ENCODE data around the gene SARNP.

The SARNP gene

DNA sequence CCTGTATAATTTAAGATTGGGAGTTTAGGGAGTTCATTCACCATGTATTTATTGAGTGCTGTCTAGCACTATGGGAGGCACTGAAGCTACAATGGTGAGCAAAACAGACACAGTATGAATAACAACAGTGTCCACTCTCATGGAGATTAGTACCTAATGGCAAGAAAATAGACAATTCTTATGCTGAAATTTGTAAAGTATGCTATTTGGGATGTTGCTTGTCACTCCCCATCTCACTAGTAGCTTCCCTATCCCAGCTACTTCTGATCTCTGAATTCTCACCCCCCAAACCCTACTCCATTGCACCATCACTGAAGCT, 70.7 kb downstream of the SARNP start:
- Histone ChIP-seq H3K4me3 (ENCODE audit: low read depth, low read length, poor library complexity, severe bottlenecking) (no peak overlapping the region), H3K27ac (ENCODE audit: low read depth, low read length, poor library complexity, severe bottlenecking) (no peak overlapping the region), H3K4me1 (ENCODE audit: insufficient read depth, low read length, severe bottlenecking) (peaks cover 34% of the 10 kb centered on the region), H3K4me2 (ENCODE audit: low read length) (no peak overlapping the region), H3K79me2 (ENCODE audit: insufficient read depth, low read length) (no peaks in the 10 kb centered on the region), H3K27me3 (ENCODE audit: insufficient read depth, low read length) (peaks cover 7% of the 10 kb centered on the region), H3F3A (ENCODE audit: insufficient read depth, low read length) (no peaks in the 10 kb centered on the region), H2AFZ (ENCODE audit: low read length) (no peak overlapping the region), H3K9me3 (ENCODE audit: low read length) (no peaks in the 10 kb centered on the region), H4K20me1 (ENCODE audit: insufficient read depth, low read length) (no peaks in the 10 kb centered on the region), H3K9ac (ENCODE audit: low read length) (no peak overlapping the region), H3K9me2 (ENCODE audit: low read depth, low read length) (no peaks in the 10 kb centered on the region), H3K36me3 (ENCODE audit: insufficient read depth, low read length) (peaks cover 6% of the 10 kb centered on the region; the same call in 1 of the 2 replicates)
- no peak for TF ChIP-seq EZH2 (IDR thresholded peaks at IDR 0.05; ENCODE audit: borderline replicate concordance, low read length)
- TF ChIP-seq, protein P1, sequence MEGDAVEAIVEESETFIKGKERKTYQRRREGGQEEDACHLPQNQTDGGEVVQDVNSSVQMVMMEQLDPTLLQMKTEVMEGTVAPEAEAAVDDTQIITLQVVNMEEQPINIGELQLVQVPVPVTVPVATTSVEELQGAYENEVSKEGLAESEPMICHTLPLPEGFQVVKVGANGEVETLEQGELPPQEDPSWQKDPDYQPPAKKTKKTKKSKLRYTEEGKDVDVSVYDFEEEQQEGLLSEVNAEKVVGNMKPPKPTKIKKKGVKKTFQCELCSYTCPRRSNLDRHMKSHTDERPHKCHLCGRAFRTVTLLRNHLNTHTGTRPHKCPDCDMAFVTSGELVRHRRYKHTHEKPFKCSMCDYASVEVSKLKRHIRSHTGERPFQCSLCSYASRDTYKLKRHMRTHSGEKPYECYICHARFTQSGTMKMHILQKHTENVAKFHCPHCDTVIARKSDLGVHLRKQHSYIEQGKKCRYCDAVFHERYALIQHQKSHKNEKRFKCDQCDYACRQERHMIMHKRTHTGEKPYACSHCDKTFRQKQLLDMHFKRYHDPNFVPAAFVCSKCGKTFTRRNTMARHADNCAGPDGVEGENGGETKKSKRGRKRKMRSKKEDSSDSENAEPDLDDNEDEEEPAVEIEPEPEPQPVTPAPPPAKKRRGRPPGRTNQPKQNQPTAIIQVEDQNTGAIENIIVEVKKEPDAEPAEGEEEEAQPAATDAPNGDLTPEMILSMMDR (IDR thresholded peaks at IDR 0.05; ENCODE audit: low read length): no peak

DNA sequence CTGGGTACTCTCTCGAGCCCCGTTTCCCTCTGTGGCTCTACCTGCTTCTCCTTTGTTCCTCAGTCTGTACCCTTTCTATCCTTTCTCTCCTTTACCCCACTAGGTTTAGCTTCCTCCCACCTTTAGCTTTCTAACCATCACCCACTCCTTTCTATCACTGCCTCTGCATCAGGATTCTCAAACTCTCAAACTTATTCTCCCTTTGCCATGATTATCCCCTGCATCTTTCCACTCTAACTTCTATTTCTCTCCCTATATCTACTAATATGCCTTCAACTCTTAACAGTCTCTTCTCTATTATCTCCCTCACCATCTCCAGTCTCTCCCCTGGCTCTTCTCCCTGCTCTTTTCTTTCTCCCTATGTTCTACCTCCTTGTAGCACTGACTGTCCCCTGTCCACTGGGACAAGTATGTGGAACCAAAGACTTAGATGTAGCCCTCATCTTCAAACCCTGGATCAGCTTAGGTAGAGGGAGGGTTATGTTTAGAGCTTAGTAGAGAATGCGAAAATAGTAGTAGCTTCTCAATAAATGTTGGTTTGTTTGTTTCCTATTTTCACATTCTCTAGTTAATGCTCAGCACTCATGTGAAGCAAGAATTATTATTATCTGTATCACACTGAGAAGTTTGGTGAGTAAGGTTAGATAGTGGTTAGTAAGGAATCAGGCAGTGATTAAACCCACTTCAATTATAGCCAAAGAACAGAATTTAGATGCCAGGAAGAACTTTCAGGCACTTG, 71.2 kb downstream of the SARNP start:
- Histone ChIP-seq H3K27me3 (ENCODE audit: insufficient read depth, low read length) (peaks cover 7% of the 10 kb centered on the region), H3K4me2 (ENCODE audit: low read length) (no peak overlapping the region), H3K79me2 (ENCODE audit: insufficient read depth, low read length) (no peaks in the 10 kb centered on the region), H3K4me1 (ENCODE audit: insufficient read depth, low read length, severe bottlenecking) (peaks cover 34% of the 10 kb centered on the region), H3K36me3 (ENCODE audit: insufficient read depth, low read length) (peaks cover under 1% of the 10 kb centered on the region; the same call in 1 of the 2 replicates), H3F3A (ENCODE audit: insufficient read depth, low read length) (no peaks in the 10 kb centered on the region), H3K27ac (ENCODE audit: low read depth, low read length, poor library complexity, severe bottlenecking) (no peak overlapping the region), H2AFZ (ENCODE audit: low read length) (no peak overlapping the region), H3K9me3 (ENCODE audit: low read length) (no peaks in the 10 kb centered on the region), H4K20me1 (ENCODE audit: insufficient read depth, low read length) (no peaks in the 10 kb centered on the region), H3K9ac (ENCODE audit: low read length) (no peak overlapping the region), H3K9me2 (ENCODE audit: low read depth, low read length) (no peaks in the 10 kb centered on the region), H3K4me3 (ENCODE audit: low read depth, low read length, poor library complexity, severe bottlenecking) (no peak overlapping the region)
- no peak for TF ChIP-seq EZH2 (IDR thresholded peaks at IDR 0.05; ENCODE audit: borderline replicate concordance, low read length)
- TF ChIP-seq, protein P1 (IDR thresholded peaks at IDR 0.05; ENCODE audit: low read length): no peak

DNA sequence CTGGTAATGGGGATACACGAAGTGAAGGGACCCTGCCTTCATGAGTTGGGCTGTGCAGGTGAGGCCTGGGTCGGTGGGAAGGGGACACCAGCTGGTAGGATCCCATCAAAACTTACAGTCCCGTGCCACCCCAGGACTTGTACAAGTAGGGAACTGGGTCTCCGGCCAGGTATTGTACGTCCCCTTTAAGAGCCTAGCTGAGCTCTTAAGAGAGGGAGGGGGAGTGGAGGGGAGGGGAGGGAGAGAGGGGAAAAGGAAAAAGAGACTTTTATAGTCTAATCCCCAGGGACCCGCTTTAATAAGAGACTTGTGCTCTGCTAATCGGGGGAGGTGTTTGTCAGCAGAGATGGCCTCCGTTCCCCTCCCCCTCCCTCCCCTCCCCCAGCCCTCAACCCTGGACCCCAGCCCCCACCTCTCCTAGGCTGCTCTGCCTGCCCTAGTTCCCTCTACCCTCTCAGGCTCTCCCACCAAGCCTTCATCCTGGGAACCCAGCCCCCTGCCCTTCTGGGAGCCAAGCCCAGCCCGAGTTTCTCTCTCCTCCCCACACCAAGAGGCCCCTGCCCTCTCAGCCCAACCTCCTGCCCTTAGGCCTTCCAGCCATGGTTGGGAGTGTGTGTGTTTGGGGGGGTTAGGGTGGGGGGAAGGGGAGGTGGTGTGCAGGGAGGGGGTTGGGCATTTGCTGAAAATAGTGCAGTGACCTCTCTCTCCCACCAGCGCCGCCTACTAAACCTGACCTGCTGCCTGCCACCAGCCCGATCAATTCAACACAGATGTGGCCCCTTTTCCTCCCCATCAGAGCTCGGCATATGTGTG, 72.0 kb downstream of the SARNP start:
- Histone ChIP-seq H3K4me1 (ENCODE audit: insufficient read depth, low read length, severe bottlenecking) (peaks cover 34% of the 10 kb centered on the region), H3K4me3 (ENCODE audit: low read depth, low read length, poor library complexity, severe bottlenecking) (peak overlapping the region; percentile 66), H3F3A (ENCODE audit: insufficient read depth, low read length) (no peaks in the 10 kb centered on the region), H3K27ac (ENCODE audit: low read depth, low read length, poor library complexity, severe bottlenecking) (no peak overlapping the region), H3K9me3 (ENCODE audit: low read length) (no peaks in the 10 kb centered on the region), H3K27me3 (ENCODE audit: insufficient read depth, low read length) (peaks cover 7% of the 10 kb centered on the region), H3K36me3 (ENCODE audit: insufficient read depth, low read length) (no peaks in the 10 kb centered on the region), H3K4me2 (ENCODE audit: low read length) (peak overlapping the region; percentile 92), H3K9ac (ENCODE audit: low read length) (no peak overlapping the region), H3K9me2 (ENCODE audit: low read depth, low read length) (no peaks in the 10 kb centered on the region), H3K79me2 (ENCODE audit: insufficient read depth, low read length) (no peaks in the 10 kb centered on the region), H2AFZ (ENCODE audit: low read length) (no peak overlapping the region), H4K20me1 (ENCODE audit: insufficient read depth, low read length) (no peaks in the 10 kb centered on the region)
- TF ChIP-seq, protein P1 (IDR thresholded peaks at IDR 0.05; ENCODE audit: low read length): no peak
- no peak for TF ChIP-seq EZH2 (IDR thresholded peaks at IDR 0.05; ENCODE audit: borderline replicate concordance, low read length)
